Osteocyte (in vitro differentiated cells): Measurements from ENCODE around the gene RTN3. TPM values are rescaled to one million over a fixed set of nuclear protein-coding genes. Genes with fewer than 3 reads are reported as not detected.
"Not testable (repeated sequence)": the region's sequence is repeated elsewhere in the genome, so short reads cannot be mapped to it uniquely, and the experiment has no call there.

ENCODE experiments used
- DNase-seq: peaks from one replicate; pipeline ENCODE4 v3.0.0; 2021; ENCODE audit warnings: mixed read lengths; ENCODE audit not compliant: unreplicated experiment; ENCODE audit errors: extremely low spot score
- H3K27ac Mint-ChIP-seq: one replicate; pipeline ENCODE4 v1.8.0; 2021; ENCODE audit warnings: mild to moderate bottlenecking, mixed read lengths; ENCODE audit not compliant: unreplicated experiment
- H3K27me3 Mint-ChIP-seq: one replicate; pipeline ENCODE4 v1.8.0; 2021; ENCODE audit warnings: mixed read lengths; ENCODE audit not compliant: unreplicated experiment
- H3K36me3 Mint-ChIP-seq: one replicate; pipeline ENCODE4 v1.8.0; 2021; ENCODE audit warnings: mixed read lengths; ENCODE audit not compliant: unreplicated experiment
- H3K4me1 Mint-ChIP-seq: one replicate; pipeline ENCODE4 v1.8.0; 2021; ENCODE audit warnings: mixed read lengths; ENCODE audit not compliant: unreplicated experiment
- H3K4me3 Mint-ChIP-seq: one replicate; pipeline ENCODE4 v1.8.0; 2021; ENCODE audit warnings: mild to moderate bottlenecking, moderate library complexity, mixed read lengths; ENCODE audit not compliant: unreplicated experiment
- H3K9me3 Mint-ChIP-seq: one replicate; pipeline ENCODE4 v1.8.0; 2021; ENCODE audit warnings: mixed read lengths; ENCODE audit not compliant: unreplicated experiment
- CTCF ChIP-seq: fragments of 200-600 bp; sonication (generic); IDR thresholded peaks from 2 replicates; pipeline ENCODE4 v1.5.0; 2021; ENCODE audit warnings: antibody characterized with exemption, mild to moderate bottlenecking, moderate library complexity
- long read RNA-seq: library from polyadenylated mRNA; unstranded; transcript quantifications from one replicate; pipeline ENCODE4 v2.0.0, GENCODE V29; 2021
- total RNA-seq: library from RNA; stranded (reverse); gene quantifications from 2 replicates; pipeline ENCODE4 v1.2.1, GENCODE V29; 2021

Gene RTN3, protein sequence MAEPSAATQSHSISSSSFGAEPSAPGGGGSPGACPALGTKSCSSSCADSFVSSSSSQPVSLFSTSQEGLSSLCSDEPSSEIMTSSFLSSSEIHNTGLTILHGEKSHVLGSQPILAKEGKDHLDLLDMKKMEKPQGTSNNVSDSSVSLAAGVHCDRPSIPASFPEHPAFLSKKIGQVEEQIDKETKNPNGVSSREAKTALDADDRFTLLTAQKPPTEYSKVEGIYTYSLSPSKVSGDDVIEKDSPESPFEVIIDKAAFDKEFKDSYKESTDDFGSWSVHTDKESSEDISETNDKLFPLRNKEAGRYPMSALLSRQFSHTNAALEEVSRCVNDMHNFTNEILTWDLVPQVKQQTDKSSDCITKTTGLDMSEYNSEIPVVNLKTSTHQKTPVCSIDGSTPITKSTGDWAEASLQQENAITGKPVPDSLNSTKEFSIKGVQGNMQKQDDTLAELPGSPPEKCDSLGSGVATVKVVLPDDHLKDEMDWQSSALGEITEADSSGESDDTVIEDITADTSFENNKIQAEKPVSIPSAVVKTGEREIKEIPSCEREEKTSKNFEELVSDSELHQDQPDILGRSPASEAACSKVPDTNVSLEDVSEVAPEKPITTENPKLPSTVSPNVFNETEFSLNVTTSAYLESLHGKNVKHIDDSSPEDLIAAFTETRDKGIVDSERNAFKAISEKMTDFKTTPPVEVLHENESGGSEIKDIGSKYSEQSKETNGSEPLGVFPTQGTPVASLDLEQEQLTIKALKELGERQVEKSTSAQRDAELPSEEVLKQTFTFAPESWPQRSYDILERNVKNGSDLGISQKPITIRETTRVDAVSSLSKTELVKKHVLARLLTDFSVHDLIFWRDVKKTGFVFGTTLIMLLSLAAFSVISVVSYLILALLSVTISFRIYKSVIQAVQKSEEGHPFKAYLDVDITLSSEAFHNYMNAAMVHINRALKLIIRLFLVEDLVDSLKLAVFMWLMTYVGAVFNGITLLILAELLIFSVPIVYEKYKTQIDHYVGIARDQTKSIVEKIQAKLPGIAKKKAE
- total RNA-seq = 109 and 117 TPM in 2 replicates
- long read RNA-seq, full-length matches to known transcripts = 1,206 of 1,257 reads
- long read RNA-seq, partial matches to known transcripts = 39 of 1,257 reads
- long read RNA-seq, other reads (novel, unspliced or antisense) = 12 of 1,257 reads

GRCh38 chr11:63681321-63682065 lies at the start of gene RTN3:
TSS of gene RTN3 (plus strand) at chr11:63681500. CDS start at chr11:63681637, 137 bp downstream.
- peak; percentile 100 for DNase-seq
- H3K27ac Mint-ChIP-seq = peak within 1 kb of the TSS; percentile 88
- TF ChIP-seq CTCF = peak; percentile 15
- no peaks in the 10 kb centered on the region for H3K9me3 Mint-ChIP-seq
- H3K27me3 Mint-ChIP-seq = no peaks in the 10 kb centered on the region
- H3K4me3 Mint-ChIP-seq = peak within 1 kb of the TSS; percentile 91
- no peaks in the 10 kb centered on the region for H3K36me3 Mint-ChIP-seq
- H3K4me1 Mint-ChIP-seq = peaks cover 35% of the 10 kb centered on the region

- no peaks in the 10 kb centered on the region for H3K9me3 Mint-ChIP-seq
Measured at GRCh38 chr11:63635762-63636465, 45.4 kb upstream of the RTN3 start.

DNA sequence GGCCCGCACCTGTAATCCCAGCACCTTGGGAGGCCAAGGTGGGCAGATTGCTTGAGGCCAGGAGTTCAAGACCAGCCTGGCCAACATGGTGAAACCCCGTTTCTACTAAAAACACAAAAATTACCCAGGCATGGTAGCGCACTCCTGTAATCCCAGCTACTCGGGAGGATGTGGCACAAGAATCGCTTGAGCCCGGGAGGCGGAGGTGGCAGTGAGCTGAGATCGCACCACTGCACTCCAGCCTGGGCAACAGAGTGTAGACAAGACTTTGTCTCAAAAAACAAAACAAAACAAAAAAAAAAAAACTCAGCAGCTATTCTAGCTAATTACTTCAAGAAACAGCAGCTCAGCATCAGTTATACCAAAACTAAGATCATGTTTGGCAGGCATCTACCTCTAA lies 42.9 kb upstream of the RTN3 start:
- H3K4me1 Mint-ChIP-seq, H3K27ac Mint-ChIP-seq, H3K27me3 Mint-ChIP-seq, DNase-seq, H3K9me3 Mint-ChIP-seq, H3K4me3 Mint-ChIP-seq: not testable (repeated sequence)
- peaks cover 38% of the 10 kb centered on the region for H3K36me3 Mint-ChIP-seq

More at GRCh38 chr11:63635762-63636465, 45.4 kb upstream of the RTN3 start:
- no peak for DNase-seq
- Mint-ChIP-seq H3K4me1 (peaks cover 5% of the 10 kb centered on the region), H3K4me3 (no peak overlapping the region), H3K36me3 (peaks cover 35% of the 10 kb centered on the region), H3K27me3 (no peaks in the 10 kb centered on the region), H3K27ac (no peak overlapping the region)
- peak; percentile 87 for TF ChIP-seq CTCF

DNA sequence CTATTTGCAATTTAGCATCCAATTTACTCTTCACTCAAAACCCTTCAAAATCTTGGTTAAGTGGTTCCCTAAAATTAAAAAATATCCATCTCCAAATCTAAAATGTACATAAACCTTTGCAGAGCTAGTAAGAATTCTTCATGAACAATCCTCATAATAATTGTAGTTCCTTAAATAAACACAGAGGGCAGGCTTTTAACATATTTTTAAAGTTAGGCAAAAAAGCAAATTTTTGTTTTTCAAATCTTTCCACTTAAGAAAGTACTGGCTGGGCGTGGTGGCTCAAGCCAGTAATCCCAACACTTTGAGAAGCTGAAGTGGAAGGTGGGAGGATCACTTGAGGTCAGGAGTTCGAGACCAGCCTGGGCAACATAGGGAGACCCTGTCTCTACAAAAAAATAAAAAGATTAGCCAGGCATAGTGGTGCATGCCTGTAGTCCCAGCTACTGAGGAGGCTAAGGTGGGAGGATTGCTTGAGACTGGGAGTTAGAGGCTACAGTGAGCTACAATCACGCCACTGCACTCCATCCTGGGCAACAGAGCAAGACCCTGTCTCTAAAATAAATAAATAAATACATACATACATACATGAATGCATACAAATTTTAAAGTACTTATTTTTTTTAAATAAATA lies 42.0 kb upstream of the RTN3 start:
- H3K9me3 Mint-ChIP-seq = no peaks in the 10 kb centered on the region
- H3K36me3 Mint-ChIP-seq = peaks cover 44% of the 10 kb centered on the region
- H3K27ac Mint-ChIP-seq = peak overlapping the region; percentile 54
- no peaks in the 10 kb centered on the region for H3K27me3 Mint-ChIP-seq
- peak; percentile 54 for TF ChIP-seq CTCF
- no peak overlapping the region for H3K4me3 Mint-ChIP-seq
- DNase-seq = no peak
- peaks cover 5% of the 10 kb centered on the region for H3K4me1 Mint-ChIP-seq
